HepG2 (cell line): ENCODE data around the gene ZNF189. TPM values are rescaled to one million over a fixed set of nuclear protein-coding genes. Genes with fewer than 3 reads are reported as not detected.

Experiments
- DPF2 ChIP-seq: sonication (generic); formaldehyde crosslinking; IDR thresholded peaks from 2 replicates; pipeline ENCODE4 v1.4.0; 2020; ENCODE audit warnings: mild to moderate bottlenecking, low read depth, missing genetic modification reagents, borderline replicate concordance
- HBP1 ChIP-seq: IDR thresholded peaks from 2 replicates; pipeline ENCODE4 v1.6.1; 2016; ENCODE audit warnings: low read depth, control low read depth
- RELA ChIP-seq: sonication (generic); formaldehyde crosslinking; IDR thresholded peaks from 2 replicates; pipeline ENCODE4 v1.4.0; 2020; ENCODE audit warnings: missing genetic modification reagents
- SYNCRIP ChIP-seq: fragments of 200-400 bp; formaldehyde crosslinking; IDR thresholded peaks from 2 replicates; pipeline ENCODE4 v1.6.1; 2018; ENCODE audit warnings: mild to moderate bottlenecking, low read depth, low read length; ENCODE audit not compliant: insufficient read depth
- TAF1 ChIP-seq: sonication (generic); formaldehyde crosslinking; IDR thresholded peaks from 2 replicates; pipeline ENCODE4 v1.4.0; 2020; ENCODE audit warnings: missing genetic modification reagents
- ZFY ChIP-seq: sonication (generic); formaldehyde crosslinking; IDR thresholded peaks from 2 replicates; pipeline ENCODE4 v1.4.0; 2020; ENCODE audit warnings: missing genetic modification reagents
- ZNF12 ChIP-seq: sonication (generic); formaldehyde crosslinking; IDR thresholded peaks from 2 replicates; pipeline ENCODE4 v1.5.0; 2020; ENCODE audit warnings: missing genetic modification reagents
- ZNF350 ChIP-seq: sonication (generic); formaldehyde crosslinking; IDR thresholded peaks from 2 replicates; pipeline ENCODE4 v1.4.0; 2020; ENCODE audit warnings: mild to moderate bottlenecking, low read depth, missing genetic modification reagents, borderline replicate concordance
- ZNF530 ChIP-seq: sonication (generic); formaldehyde crosslinking; IDR thresholded peaks from 2 replicates; pipeline ENCODE4 v1.5.0; 2020; ENCODE audit warnings: low read depth, mild to moderate bottlenecking, missing genetic modification reagents
- ZNF597 ChIP-seq: sonication (generic); formaldehyde crosslinking; IDR thresholded peaks from 2 replicates; pipeline ENCODE4 v1.5.0; 2020; ENCODE audit warnings: missing genetic modification reagents
- ZNF672 ChIP-seq: sonication (generic); formaldehyde crosslinking; IDR thresholded peaks from 2 replicates; pipeline ENCODE4 v1.8.1; 2022; ENCODE audit warnings: missing genetic modification reagents
- ZNF768 ChIP-seq: sonication (generic); formaldehyde crosslinking; IDR thresholded peaks from 2 replicates; pipeline ENCODE4 v1.4.0; 2020; ENCODE audit warnings: missing genetic modification reagents
- ZNF891 ChIP-seq: sonication (generic); formaldehyde crosslinking; IDR thresholded peaks from 2 replicates; pipeline ENCODE4 v1.5.0; 2020; ENCODE audit warnings: mild to moderate bottlenecking, missing genetic modification reagents
- polyA plus RNA-seq, 8 experiments: library from polyadenylated mRNA; depleted of rRNA in 3 of 8; stranded (reverse) in 7 of 8; unstranded in 1 of 8; fragments of >200 nt; fragmentation: Illumina TruSeq in 4 of 8; extraction: Trizol in 4 of 8; gene quantifications; 2 replicates each; pipeline versions ENCODE4 v1.2.1 to v1.2.3, GENCODE V29; 2011 to 2016; ENCODE audit warnings: low read depth in 4 of 8, missing spikeins in 1 of 8, mixed read lengths in 1 of 8; ENCODE audit not compliant: insufficient read depth in 1 of 8
- total RNA-seq, 5 experiments: library from RNA; depleted of rRNA; stranded (reverse); fragments of >200 nt; fragmentation: Illumina TruSeq; extraction: Trizol; gene quantifications; 2 replicates each; pipeline ENCODE4 v1.2.3, GENCODE V29; 2016; ENCODE audit warnings: low read depth in 1 of 5
- TF ChIP-seq, protein P1 (sequence below): sonication (generic); formaldehyde crosslinking; IDR thresholded peaks from 2 replicates; pipeline ENCODE4 v1.9.0; 2021; ENCODE audit warnings: missing genetic modification reagents, borderline replicate concordance
- TF ChIP-seq, protein P2 (sequence below): sonication (generic); formaldehyde crosslinking; IDR thresholded peaks from 2 replicates; pipeline ENCODE4 v1.4.0; 2020; ENCODE audit warnings: missing genetic modification reagents
- TF ChIP-seq, protein P3 (sequence below): sonication (generic); formaldehyde crosslinking; IDR thresholded peaks from 2 replicates; pipeline ENCODE4 v1.8.0; 2023; ENCODE audit warnings: mild to moderate bottlenecking, missing genetic modification reagents
- TF ChIP-seq, protein P4 (sequence below): sonication (generic); formaldehyde crosslinking; IDR thresholded peaks from 2 replicates; pipeline ENCODE4 v1.5.1; 2020; ENCODE audit warnings: mild to moderate bottlenecking, missing genetic modification reagents

Gene ZNF189
- total and polyA plus RNA-seq, 2 of the 13 experiments (the other 11 are each of a cell fraction or from before 2014, with no cell fraction given) = 8.4 to 50.0 TPM

DNA sequence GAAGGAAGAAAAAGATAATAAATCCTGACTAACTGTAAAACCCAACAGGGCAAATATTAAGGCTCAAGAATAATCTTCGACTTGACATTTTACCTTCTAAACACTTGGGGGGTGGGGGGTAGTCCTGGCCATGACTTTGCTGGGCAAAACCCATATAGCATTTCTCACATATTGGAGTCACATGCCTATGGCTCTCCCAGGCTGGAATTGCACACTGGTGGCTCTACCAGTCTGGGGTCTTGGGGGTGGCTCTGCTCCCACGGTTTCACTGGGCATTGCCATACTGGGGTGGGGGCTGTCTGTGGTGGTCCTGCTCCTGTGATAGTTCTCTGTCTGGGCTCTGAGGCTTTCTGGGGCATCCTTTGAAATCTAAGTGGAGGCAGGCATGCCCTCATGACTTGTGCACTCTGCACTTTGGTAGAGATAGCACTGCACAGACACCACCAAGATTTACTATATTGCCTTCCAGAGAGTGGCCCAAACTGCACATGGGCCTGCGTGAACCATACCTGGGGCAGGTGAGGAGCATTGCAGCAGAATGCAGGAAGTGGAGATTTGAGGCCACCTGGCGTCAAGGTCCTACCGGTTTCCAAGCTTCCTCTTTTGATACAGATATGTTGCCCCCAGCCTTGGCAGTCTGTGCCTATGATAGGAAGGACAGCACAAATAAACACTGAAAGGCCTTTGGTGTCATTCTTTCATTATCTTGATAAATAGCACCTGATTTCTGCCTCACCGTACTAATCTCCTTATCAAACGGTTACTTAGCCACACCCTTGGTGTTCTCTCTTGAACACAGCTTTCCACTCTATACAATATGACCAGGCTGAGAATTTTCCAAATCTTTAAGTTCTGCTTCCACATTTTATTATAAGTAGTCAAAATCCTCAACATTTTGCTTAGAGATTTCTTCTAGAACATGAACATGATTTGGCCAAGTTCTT, 43.6 kb upstream of the ZNF189 start (continued):
- TF ChIP-seq, protein P1, sequence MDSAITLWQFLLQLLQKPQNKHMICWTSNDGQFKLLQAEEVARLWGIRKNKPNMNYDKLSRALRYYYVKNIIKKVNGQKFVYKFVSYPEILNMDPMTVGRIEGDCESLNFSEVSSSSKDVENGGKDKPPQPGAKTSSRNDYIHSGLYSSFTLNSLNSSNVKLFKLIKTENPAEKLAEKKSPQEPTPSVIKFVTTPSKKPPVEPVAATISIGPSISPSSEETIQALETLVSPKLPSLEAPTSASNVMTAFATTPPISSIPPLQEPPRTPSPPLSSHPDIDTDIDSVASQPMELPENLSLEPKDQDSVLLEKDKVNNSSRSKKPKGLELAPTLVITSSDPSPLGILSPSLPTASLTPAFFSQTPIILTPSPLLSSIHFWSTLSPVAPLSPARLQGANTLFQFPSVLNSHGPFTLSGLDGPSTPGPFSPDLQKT = no peak
- no peak for TF ChIP-seq ZNF672 (CRISPR knock-in tag)
- no peak for TF ChIP-seq ZNF768 (CRISPR knock-in tag)
- TF ChIP-seq ZFY = 0 out of 2 replicates have a peak, but pooled peaks have one; percentile 39
- no peak for TF ChIP-seq RELA
- no peak for TF ChIP-seq ZNF12 (CRISPR knock-in tag)
- no peak for TF ChIP-seq TAF1
- TF ChIP-seq, protein P2, sequence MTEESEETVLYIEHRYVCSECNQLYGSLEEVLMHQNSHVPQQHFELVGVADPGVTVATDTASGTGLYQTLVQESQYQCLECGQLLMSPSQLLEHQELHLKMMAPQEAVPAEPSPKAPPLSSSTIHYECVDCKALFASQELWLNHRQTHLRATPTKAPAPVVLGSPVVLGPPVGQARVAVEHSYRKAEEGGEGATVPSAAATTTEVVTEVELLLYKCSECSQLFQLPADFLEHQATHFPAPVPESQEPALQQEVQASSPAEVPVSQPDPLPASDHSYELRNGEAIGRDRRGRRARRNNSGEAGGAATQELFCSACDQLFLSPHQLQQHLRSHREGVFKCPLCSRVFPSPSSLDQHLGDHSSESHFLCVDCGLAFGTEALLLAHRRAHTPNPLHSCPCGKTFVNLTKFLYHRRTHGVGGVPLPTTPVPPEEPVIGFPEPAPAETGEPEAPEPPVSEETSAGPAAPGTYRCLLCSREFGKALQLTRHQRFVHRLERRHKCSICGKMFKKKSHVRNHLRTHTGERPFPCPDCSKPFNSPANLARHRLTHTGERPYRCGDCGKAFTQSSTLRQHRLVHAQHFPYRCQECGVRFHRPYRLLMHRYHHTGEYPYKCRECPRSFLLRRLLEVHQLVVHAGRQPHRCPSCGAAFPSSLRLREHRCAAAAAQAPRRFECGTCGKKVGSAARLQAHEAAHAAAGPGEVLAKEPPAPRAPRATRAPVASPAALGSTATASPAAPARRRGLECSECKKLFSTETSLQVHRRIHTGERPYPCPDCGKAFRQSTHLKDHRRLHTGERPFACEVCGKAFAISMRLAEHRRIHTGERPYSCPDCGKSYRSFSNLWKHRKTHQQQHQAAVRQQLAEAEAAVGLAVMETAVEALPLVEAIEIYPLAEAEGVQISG (CRISPR knock-in tag) = no peak
- TF ChIP-seq ZNF597 (CRISPR knock-in tag) = no peak
- TF ChIP-seq ZNF350 = peak; percentile 77; the same call in 1 of the 2 replicates
- no peak for TF ChIP-seq HBP1 (CRISPR knock-in tag)
- no peak for TF ChIP-seq ZNF530
- TF ChIP-seq, protein P3, sequence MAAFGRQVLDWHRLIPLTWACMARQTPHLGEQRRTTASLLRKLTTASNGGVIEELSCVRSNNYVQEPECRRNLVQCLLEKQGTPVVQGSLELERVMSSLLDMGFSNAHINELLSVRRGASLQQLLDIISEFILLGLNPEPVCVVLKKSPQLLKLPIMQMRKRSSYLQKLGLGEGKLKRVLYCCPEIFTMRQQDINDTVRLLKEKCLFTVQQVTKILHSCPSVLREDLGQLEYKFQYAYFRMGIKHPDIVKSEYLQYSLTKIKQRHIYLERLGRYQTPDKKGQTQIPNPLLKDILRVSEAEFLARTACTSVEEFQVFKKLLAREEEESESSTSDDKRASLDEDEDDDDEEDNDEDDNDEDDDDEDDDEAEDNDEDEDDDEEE = no peak
- TF ChIP-seq SYNCRIP = no peak
- TF ChIP-seq, protein P4, sequence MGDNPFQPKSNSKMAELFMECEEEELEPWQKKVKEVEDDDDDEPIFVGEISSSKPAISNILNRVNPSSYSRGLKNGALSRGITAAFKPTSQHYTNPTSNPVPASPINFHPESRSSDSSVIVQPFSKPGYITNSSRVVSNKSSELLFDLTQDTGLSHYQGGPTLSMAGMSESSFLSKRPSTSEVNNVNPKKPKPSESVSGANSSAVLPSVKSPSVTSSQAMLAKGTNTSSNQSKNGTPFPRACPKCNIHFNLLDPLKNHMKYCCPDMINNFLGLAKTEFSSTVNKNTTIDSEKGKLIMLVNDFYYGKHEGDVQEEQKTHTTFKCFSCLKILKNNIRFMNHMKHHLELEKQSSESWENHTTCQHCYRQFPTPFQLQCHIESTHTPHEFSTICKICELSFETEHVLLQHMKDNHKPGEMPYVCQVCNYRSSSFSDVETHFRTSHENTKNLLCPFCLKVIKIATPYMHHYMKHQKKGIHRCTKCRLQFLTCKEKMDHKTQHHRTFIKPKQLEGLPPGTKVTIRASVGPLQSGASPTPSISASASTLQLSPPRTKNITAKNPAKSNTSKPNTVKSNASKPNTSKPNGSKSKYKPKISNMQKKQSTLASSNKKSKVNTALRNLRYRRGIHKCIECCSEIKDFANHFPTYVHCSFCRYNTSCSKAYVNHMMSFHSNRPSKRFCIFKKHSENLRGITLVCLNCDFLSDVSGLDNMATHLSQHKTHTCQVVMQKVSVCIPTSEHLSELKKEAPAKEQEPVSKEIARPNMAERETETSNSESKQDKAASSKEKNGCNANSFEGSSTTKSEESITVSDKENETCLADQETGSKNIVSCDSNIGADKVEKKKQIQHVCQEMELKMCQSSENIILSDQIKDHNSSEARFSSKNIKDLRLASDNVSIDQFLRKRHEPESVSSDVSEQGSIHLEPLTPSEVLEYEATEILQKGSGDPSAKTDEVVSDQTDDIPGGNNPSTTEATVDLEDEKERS = peak; percentile 53; the same call in 1 of the 2 replicates
- TF ChIP-seq ZNF891 (CRISPR knock-in tag) = no peak; the same call in 1 of the 2 replicates
- no peak for TF ChIP-seq DPF2 (CRISPR knock-in tag)
